GM12875 (cell line): ENCODE data around the gene PRKCA.
A peak's percentile ranks its signal among the peaks of the same experiment; 100 is the strongest.

Experiments
- H3K4me3 ChIP-seq: one replicate; pipeline ENCODE4 v1.5.1; 2011; ENCODE audit warnings: low read depth, low read length, control low read depth
- TF ChIP-seq, protein P1 (sequence below): IDR thresholded peaks from 2 replicates; pipeline ENCODE4 v1.5.1; 2011; ENCODE audit warnings: low read depth, mild to moderate bottlenecking, control low read depth, inconsistent platforms, low read length, moderate library complexity, borderline replicate concordance; ENCODE audit not compliant: insufficient read depth

PRKCA gene

DNA sequence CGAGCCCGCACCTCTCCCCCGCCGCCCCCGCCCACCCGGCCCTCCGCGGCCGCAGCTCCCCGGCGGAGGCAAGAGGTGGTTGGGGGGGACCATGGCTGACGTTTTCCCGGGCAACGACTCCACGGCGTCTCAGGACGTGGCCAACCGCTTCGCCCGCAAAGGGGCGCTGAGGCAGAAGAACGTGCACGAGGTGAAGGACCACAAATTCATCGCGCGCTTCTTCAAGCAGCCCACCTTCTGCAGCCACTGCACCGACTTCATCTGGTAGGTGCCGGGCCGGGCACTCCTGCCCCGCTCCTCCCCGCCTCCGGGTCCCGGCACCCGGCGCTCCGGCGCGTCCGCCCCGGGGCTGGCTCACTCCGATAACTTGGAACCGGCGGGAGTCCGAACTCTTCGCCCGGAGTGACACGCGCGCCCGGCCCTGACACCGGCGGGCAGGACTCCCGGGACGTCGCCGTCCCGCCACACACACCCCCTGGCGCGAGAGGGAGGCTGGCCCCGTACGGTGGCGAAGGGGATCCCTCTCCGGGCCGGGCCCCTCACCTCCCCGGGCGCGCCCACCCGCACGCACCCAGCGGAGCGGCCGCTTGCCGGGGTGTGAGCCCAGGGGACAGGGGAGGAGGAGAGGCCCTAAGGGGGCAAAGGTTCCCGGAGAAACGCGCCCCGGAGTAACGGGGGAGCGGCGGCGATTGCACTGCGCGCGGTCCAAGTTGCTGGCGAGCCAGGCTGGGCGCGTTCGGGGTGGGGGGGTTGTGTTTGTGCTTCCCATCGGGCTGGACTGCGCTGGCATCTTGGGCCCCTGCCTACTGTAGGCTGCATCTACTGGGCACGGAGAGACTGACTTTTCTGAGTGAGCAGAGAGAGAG is 581 bp downstream of the PRKCA start:
- H3K4me3 ChIP-seq = peak overlapping the region; percentile 61
- TF ChIP-seq, protein P1, sequence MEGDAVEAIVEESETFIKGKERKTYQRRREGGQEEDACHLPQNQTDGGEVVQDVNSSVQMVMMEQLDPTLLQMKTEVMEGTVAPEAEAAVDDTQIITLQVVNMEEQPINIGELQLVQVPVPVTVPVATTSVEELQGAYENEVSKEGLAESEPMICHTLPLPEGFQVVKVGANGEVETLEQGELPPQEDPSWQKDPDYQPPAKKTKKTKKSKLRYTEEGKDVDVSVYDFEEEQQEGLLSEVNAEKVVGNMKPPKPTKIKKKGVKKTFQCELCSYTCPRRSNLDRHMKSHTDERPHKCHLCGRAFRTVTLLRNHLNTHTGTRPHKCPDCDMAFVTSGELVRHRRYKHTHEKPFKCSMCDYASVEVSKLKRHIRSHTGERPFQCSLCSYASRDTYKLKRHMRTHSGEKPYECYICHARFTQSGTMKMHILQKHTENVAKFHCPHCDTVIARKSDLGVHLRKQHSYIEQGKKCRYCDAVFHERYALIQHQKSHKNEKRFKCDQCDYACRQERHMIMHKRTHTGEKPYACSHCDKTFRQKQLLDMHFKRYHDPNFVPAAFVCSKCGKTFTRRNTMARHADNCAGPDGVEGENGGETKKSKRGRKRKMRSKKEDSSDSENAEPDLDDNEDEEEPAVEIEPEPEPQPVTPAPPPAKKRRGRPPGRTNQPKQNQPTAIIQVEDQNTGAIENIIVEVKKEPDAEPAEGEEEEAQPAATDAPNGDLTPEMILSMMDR = no peak

DNA sequence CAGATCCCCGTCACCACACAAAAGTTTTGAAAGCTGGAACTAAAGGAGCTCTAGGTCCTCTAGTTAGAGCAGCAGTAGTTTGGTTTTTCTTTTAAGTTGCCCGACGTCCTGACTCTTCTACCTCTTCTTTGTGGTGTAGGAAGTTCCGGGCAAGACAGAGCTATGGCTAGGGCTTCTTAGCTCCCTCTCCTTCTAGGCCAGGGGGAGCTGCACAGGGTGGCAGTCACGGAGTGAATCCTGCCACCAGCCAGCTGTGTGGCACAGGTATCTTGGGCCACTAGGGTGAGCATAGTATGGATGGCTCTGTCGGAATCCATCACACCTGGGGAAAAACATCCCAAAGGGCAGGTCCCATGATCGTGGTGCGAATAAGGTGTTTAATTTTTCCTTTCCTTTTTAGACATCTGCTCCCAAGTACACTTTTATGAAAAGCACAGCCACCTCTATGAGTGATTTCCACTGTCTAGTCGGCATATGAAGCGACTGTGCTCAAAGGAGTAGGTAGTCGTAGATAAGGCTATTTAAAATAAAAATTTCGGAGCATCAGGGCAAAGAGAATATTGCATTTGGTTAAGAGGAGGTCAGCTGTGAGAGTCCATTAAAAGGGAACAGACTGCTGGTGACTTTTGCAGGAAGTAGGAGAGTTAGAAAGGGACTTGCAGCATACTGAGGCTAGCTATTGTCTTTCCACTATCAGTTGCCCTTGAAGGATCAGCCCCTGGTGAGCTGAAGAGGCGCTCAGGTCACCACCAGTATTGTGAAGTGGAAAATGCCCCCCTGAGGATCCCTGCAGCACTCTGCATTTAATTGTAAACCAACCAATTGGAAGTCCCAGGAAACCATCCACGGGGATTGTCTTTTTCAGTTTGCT is 2.1 kb downstream of the PRKCA start:
- TF ChIP-seq, protein P1 = no peak
- peak overlapping the region; percentile 3 for H3K4me3 ChIP-seq

GRCh38 chr17:66306446-66306845 is 4.0 kb downstream of the PRKCA start:
- H3K4me3 ChIP-seq = no peak overlapping the region
- TF ChIP-seq, protein P1 = no peak

DNA sequence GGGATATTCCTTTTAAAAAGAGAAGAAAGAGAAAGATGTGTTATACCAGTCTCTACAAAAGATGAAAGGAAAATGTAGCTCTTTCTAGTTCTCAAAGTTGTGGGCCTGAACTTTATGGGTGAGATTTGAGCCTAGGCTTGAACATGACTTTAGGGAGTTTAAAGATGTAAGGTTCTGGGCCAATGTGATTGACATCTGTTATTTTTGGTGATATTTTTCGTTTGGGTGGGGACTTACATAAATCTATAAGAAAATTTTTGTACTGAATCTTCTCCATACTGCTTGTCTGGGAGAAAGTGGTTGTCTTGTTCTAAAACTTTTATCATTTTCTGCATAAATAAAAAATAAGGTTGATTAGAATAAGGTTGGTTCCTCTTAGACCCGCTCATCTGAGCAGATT is 4.8 kb downstream of the PRKCA start:
- TF ChIP-seq, protein P1 = no peak
- H3K4me3 ChIP-seq = no peak overlapping the region

GRCh38 chr17:66308856-66309255 is 6.4 kb downstream of the PRKCA start:
- TF ChIP-seq, protein P1 = no peak

DNA sequence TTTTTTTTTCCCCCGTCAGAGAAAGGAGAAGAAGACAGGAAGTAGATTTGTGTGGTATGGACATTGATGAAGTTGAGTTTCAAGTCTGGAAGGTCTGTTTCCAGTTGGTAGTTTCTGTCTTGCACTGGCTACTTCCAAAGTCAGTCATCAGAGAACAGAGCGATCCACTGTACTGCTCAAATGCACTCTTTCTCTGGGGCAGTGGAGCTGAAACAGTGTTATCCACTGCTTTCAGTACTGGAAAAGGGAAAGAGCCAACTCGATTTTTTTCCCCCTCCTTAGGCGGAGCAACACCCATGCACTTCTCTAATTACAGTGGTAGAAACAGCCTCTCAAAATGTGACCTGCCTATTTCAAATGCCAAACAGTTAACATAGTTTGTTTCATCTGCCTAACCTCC is 7.4 kb downstream of the PRKCA start:
- H3K4me3 ChIP-seq = no peak overlapping the region
- TF ChIP-seq, protein P1 = no peak

More at GRCh38 chr17:66308856-66309255, 6.4 kb downstream of the PRKCA start:
- H3K4me3 ChIP-seq = no peak overlapping the region
